ENCODE data around the gene CAPZA1. TPM values are rescaled to one million over a fixed set of nuclear protein-coding genes. Genes with fewer than 3 reads are reported as not detected.

Gene CAPZA1
- total RNA-seq, 1 experiment from 2014 or later, result 108 TPM

DNA sequence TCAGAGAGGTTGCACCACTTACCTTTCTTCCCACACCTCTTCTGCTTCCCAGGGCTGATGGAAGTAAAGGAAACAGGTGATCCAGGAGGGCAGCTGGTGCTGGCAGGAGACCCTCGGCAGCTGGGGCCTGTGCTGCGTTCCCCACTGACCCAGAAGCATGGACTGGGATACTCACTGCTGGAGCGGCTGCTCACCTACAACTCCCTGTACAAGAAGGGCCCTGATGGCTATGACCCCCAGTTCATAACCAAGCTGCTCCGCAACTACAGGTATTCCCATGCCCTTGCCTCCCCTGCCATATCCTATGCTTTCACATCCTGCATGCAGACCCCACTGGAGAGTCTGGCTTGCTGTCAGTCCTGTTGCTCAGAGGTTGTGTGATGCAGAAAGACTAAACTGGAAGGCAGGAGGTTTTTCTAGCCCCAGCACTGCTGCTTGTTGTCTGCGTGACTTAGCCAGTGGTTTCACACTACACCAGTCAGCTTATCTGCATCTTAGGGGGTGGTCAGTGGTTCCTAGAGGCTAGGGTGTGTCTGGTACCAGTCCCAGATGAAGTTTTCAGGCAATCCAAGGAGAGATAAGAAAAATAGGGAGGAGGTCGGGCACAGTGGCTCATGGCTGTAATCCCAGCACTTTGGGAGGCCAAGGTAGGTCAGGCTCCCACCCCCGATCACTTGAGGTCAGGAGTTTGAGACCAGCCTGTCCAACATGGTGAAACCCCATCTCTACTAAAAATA lies 77.1 kb downstream of the CAPZA1 start:
- no peak overlapping the region for H3K18ac ChIP-seq (ENCODE audit: insufficient read length, low read depth, low read length)
- Mint-ChIP-seq H3K4me1 (peaks cover 35 to 45% of the 10 kb centered on the region in 2 experiments), H3K9me3 (no peaks in the 10 kb centered on the region), H3K36me3 (ENCODE audit: insufficient read depth in 1 of 3, low read depth in 3 of 3) (peaks cover 35 to 81% (median 77%) of the 10 kb centered on the region in 3 experiments; a peak in 6 of 7 replicates), H3K4me3 (no peak overlapping the region), H3K27ac (no peak overlapping the region), H3K27me3 (ENCODE audit: low read depth) (peaks cover 18% of the 10 kb centered on the region)
- H3K27ac ChIP-seq (ENCODE audit: insufficient read length, low read depth, low read length), result no peak overlapping the region
- no peak overlapping the region for H2BK120ac ChIP-seq (ENCODE audit: low read depth, low read length, poor library complexity, severe bottlenecking)
- DNase-seq, result no peak
- H2AFZ ChIP-seq (ENCODE audit: low read length), result no peak overlapping the region
- TF ChIP-seq, protein P1, sequence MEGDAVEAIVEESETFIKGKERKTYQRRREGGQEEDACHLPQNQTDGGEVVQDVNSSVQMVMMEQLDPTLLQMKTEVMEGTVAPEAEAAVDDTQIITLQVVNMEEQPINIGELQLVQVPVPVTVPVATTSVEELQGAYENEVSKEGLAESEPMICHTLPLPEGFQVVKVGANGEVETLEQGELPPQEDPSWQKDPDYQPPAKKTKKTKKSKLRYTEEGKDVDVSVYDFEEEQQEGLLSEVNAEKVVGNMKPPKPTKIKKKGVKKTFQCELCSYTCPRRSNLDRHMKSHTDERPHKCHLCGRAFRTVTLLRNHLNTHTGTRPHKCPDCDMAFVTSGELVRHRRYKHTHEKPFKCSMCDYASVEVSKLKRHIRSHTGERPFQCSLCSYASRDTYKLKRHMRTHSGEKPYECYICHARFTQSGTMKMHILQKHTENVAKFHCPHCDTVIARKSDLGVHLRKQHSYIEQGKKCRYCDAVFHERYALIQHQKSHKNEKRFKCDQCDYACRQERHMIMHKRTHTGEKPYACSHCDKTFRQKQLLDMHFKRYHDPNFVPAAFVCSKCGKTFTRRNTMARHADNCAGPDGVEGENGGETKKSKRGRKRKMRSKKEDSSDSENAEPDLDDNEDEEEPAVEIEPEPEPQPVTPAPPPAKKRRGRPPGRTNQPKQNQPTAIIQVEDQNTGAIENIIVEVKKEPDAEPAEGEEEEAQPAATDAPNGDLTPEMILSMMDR (conservative IDR thresholded peaks at IDR 0.05), result no peak
- H2BK12ac ChIP-seq (ENCODE audit: insufficient read length, low read depth, low read length), result no peak overlapping the region
- no CpG with 5 or more reads among the region's 7 CpGs for WGBS (ENCODE audit: extremely low coverage, insufficient read length, low lambda C conversion rate)
- H3K79me1 ChIP-seq (ENCODE audit: insufficient read depth, low read depth, low read length, poor library complexity, severe bottlenecking), result no peaks in the 10 kb centered on the region
- no peak overlapping the region for H3K9ac ChIP-seq (ENCODE audit: extremely low read depth, insufficient read length, low read length)
- no peak overlapping the region for H2BK5ac ChIP-seq (ENCODE audit: insufficient read length, low read length)
- H3K23ac ChIP-seq (ENCODE audit: insufficient read length, low read depth, low read length), result no peak overlapping the region
- H3K9me3 ChIP-seq (ENCODE audit: control insufficient read depth, low read depth, low read length), result no peaks in the 10 kb centered on the region
- peaks cover 4% of the 10 kb centered on the region; the same call in 1 of the 2 replicates for H3K4me1 ChIP-seq (ENCODE audit: insufficient read depth, low read length)
- H3K27me3 ChIP-seq (ENCODE audit: insufficient read depth, low read length), result peaks cover 3% of the 10 kb centered on the region; the same call in 1 of the 2 replicates
- H4K8ac ChIP-seq (replicated peaks; ENCODE audit: insufficient read length, low read depth, low read length), result no peak overlapping the region
- H3K56ac ChIP-seq (ENCODE audit: insufficient read length, low read depth, low read length), result no peak overlapping the region
- no peak overlapping the region for H4K5ac ChIP-seq (ENCODE audit: insufficient read length, low read depth, low read length)
- H2BK15ac ChIP-seq (ENCODE audit: low read depth, low read length), result no peak overlapping the region
- H3K14ac ChIP-seq (ENCODE audit: insufficient read depth, low read length), result no peak overlapping the region
- H4K20me1 ChIP-seq (ENCODE audit: control insufficient read depth, insufficient read depth, insufficient read length), result peaks cover 4% of the 10 kb centered on the region
- no peak overlapping the region for H2AK5ac ChIP-seq (ENCODE audit: insufficient read length, low read length)
- no peak overlapping the region for H3T11ph ChIP-seq (ENCODE audit: low read length)
- H3K4ac ChIP-seq (ENCODE audit: low read depth, low read length), result no peak overlapping the region
- H2BK20ac ChIP-seq (ENCODE audit: low read depth, low read length, poor library complexity, severe bottlenecking), result no peak overlapping the region
- H3K4me2 ChIP-seq (ENCODE audit: insufficient read depth, insufficient read length, low read length), result no peak overlapping the region
- H4K91ac ChIP-seq (ENCODE audit: insufficient read length, low read depth, low read length), result no peak overlapping the region
- no peaks in the 10 kb centered on the region for H3K23me2 ChIP-seq (ENCODE audit: insufficient read length, low read depth, low read length, poor library complexity, severe bottlenecking)
- H3K79me2 ChIP-seq (ENCODE audit: insufficient read depth, low read length), result no peaks in the 10 kb centered on the region

All from H9 (cell line).